SK-N-SH (cell line): ENCODE results near the gene ACTRT3. TPM values are rescaled to one million over a fixed set of nuclear protein-coding genes. Genes with fewer than 3 reads are reported as not detected.

Experiments
- CTCF ChIA-PET: fragments of 300-600, 350-600 bp; formaldehyde crosslinking; extraction: SDS; loops from one replicate; lab custom pipeline; 2021; lab: Yijun Ruan, JAX
- POLR2A ChIA-PET: fragments of 350-600 bp; sonication (Branson Sonifier 250); formaldehyde crosslinking; extraction: SDS; loops from one replicate; lab custom pipeline; 2020; ENCODE audit warnings: antibody characterized with exemption, inconsistent platforms; lab: Yijun Ruan, JAX
- DNase-seq: peaks from one replicate; pipeline ENCODE4 v3.0.0; 2012
- H2AFZ ChIP-seq: fragments of 200-600 bp; sonication (generic); 2 replicates; pipeline ENCODE4 v1.8.1; 2016; ENCODE audit warnings: antibody characterized with exemption, mild to moderate bottlenecking, low read depth
- H3F3A ChIP-seq: fragments of 200-600 bp; sonication (generic); replicated peaks from 2 replicates; pipeline ENCODE3; 2016; ENCODE audit warnings: antibody characterized with exemption, mild to moderate bottlenecking; ENCODE audit not compliant: insufficient read depth
- H3K27ac ChIP-seq, 2 experiments: fragments of 200-500 bp in 1 of 2; fragments of 200-600 bp in 1 of 2; sonication (Bioruptor generic) in 1 of 2; sonication (generic), shearing (Covaris generic) in 1 of 2; 2 replicates each; pipeline versions ENCODE4 v1.5.1 to v1.6.1; 2014 to 2016; ENCODE audit warnings: low read depth in 2 of 2, inconsistent platforms in 1 of 2, low read length in 1 of 2, mild to moderate bottlenecking in 1 of 2, mixed read lengths in 1 of 2
- H3K27me3 ChIP-seq: fragments of 200-600 bp; sonication (generic), shearing (Covaris generic); 2 replicates; pipeline ENCODE4 v1.6.1; 2016; ENCODE audit warnings: mixed run types; ENCODE audit not compliant: insufficient read depth
- H3K36me3 ChIP-seq, 2 experiments: fragments of 200-500 bp in 1 of 2; fragments of 200-600 bp in 1 of 2; sonication (Bioruptor generic) in 1 of 2; sonication (generic) in 1 of 2; replicated peaks in 1 of 2; 2 replicates each; pipeline versions ENCODE3 to v1.5.1; 2014 to 2016; ENCODE audit warnings: low read length in 1 of 2, mild to moderate bottlenecking in 1 of 2; ENCODE audit not compliant: insufficient read depth in 2 of 2, control insufficient read depth in 1 of 2
- H3K4me1 ChIP-seq, 2 experiments: fragments of 200-500 bp in 1 of 2; fragments of 200-600 bp in 1 of 2; sonication (Bioruptor generic) in 1 of 2; sonication (generic), shearing (Covaris generic) in 1 of 2; 2 replicates each; pipeline versions ENCODE4 v1.5.1 to v1.6.1; 2014 to 2016; ENCODE audit warnings: low read depth in 1 of 2, low read length in 1 of 2, mixed run types in 1 of 2; ENCODE audit not compliant: insufficient read depth in 2 of 2, control insufficient read depth in 1 of 2
- H3K4me2 ChIP-seq: fragments of 200-600 bp; sonication (generic), shearing (Covaris generic); 2 replicates; pipeline ENCODE4 v1.6.1; 2017; ENCODE audit warnings: mixed run types
- H3K4me3 ChIP-seq, 2 experiments: fragments of 200-500 bp in 1 of 2; fragments of 200-600 bp in 1 of 2; sonication (Bioruptor generic) in 1 of 2; sonication (generic), shearing (Covaris generic) in 1 of 2; 2 replicates each; pipeline versions ENCODE4 v1.5.1 to v1.8.1; 2014 to 2016; ENCODE audit warnings: low read depth in 2 of 2, inconsistent platforms in 1 of 2, low read length in 1 of 2, mild to moderate bottlenecking in 1 of 2, mixed read lengths in 1 of 2, moderate library complexity in 1 of 2
- H3K79me2 ChIP-seq: fragments of 200-600 bp; sonication (generic); 2 replicates; pipeline ENCODE4 v1.8.1; 2017; ENCODE audit warnings: mild to moderate bottlenecking; ENCODE audit not compliant: insufficient read depth
- H3K9ac ChIP-seq: fragments of 200-600 bp; sonication (generic); 2 replicates; pipeline ENCODE4 v1.6.1; 2017; ENCODE audit warnings: mixed run types
- H3K9me2 ChIP-seq: fragments of 200-600 bp; sonication (generic); 2 replicates; pipeline ENCODE4 v1.6.1; 2017; ENCODE audit warnings: mixed run types
- H3K9me3 ChIP-seq: fragments of 200-600 bp; sonication (generic); 2 replicates; pipeline ENCODE4 v1.6.1; 2017; ENCODE audit warnings: mixed run types, mild to moderate bottlenecking, moderate library complexity
- H4K20me1 ChIP-seq: fragments of 200-600 bp; sonication (generic); 2 replicates; pipeline ENCODE4 v1.6.1; 2017; ENCODE audit warnings: mild to moderate bottlenecking, mixed run types; ENCODE audit not compliant: insufficient read depth
- ELF1 ChIP-seq: IDR thresholded peaks from 2 replicates; pipeline ENCODE4 v1.4.0; 2012
- EZH2phosphoT487 ChIP-seq: fragments of 200-600 bp; sonication (generic); IDR thresholded peaks from 2 replicates; pipeline ENCODE4 v1.6.1; 2017; ENCODE audit warnings: low read depth, mixed run types, mild to moderate bottlenecking, antibody characterized with exemption, moderate library complexity, borderline replicate concordance
- FOXJ3 ChIP-seq: sonication (generic); formaldehyde crosslinking; IDR thresholded peaks from 2 replicates; pipeline ENCODE4 v1.5.1; 2020; ENCODE audit warnings: mild to moderate bottlenecking, missing genetic modification reagents
- FOXM1 ChIP-seq: IDR thresholded peaks from 2 replicates; pipeline ENCODE4 v1.4.0; 2012; ENCODE audit warnings: low read depth, mild to moderate bottlenecking
- GABPA ChIP-seq: IDR thresholded peaks from 2 replicates; pipeline ENCODE4 v1.4.0; 2012; ENCODE audit warnings: low read depth, mild to moderate bottlenecking
- JUND ChIP-seq: IDR thresholded peaks from 2 replicates; pipeline ENCODE4 v1.4.0; 2012
- MXI1 ChIP-seq: IDR thresholded peaks from 2 replicates; pipeline ENCODE4 v1.6.1; 2012; ENCODE audit warnings: mild to moderate bottlenecking, low read depth, low read length, improper control_type of control experiment
- POLR2AphosphoS5 ChIP-seq: IDR thresholded peaks from 2 replicates; pipeline ENCODE4 v1.6.1; 2012; ENCODE audit warnings: low read depth, low read length
- TAF1 ChIP-seq: IDR thresholded peaks from 2 replicates; pipeline ENCODE4 v1.6.1; 2012; ENCODE audit warnings: low read depth, mild to moderate bottlenecking, low read length, moderate library complexity, borderline replicate concordance
- TCF12 ChIP-seq: IDR thresholded peaks from 2 replicates; pipeline ENCODE4 v1.4.0; 2012
- WGBS: methylation state at CpG from one replicate; pipeline ENCODE4 v1.1.6; 2017; ENCODE audit warnings: low lambda C conversion rate; 5-methylcytosine and 5-hydroxymethylcytosine counted together
- polyA plus RNA-seq, 3 experiments: library from polyadenylated mRNA; depleted of rRNA; stranded (reverse); fragments of >200 nt; gene quantifications; 2 replicates each; pipeline ENCODE4 v1.2.3, GENCODE V29; 2012
- TF ChIP-seq, protein P1 (sequence below): IDR thresholded peaks from 2 replicates; pipeline ENCODE4 v1.4.0; 2012; ENCODE audit warnings: low read depth, borderline replicate concordance
- TF ChIP-seq, protein P2 (sequence below): fragments of 150-350 bp; IDR thresholded peaks from 2 replicates; pipeline ENCODE4 v1.6.1; 2017; ENCODE audit warnings: antibody characterized with exemption, low read length, low read depth, borderline replicate concordance
- TF ChIP-seq, protein P3 (sequence below): IDR thresholded peaks from 2 replicates; pipeline ENCODE4 v1.4.0; 2012; ENCODE audit warnings: low read depth, borderline replicate concordance
- TF ChIP-seq, protein P4 (sequence below): IDR thresholded peaks from 2 replicates; pipeline ENCODE4 v1.4.0; 2012; ENCODE audit warnings: low read depth

Gene ACTRT3
- polyA plus RNA-seq, 1 of the 3 experiments (the other 2 are of a cell fraction), result 1.2 TPM

DNA sequence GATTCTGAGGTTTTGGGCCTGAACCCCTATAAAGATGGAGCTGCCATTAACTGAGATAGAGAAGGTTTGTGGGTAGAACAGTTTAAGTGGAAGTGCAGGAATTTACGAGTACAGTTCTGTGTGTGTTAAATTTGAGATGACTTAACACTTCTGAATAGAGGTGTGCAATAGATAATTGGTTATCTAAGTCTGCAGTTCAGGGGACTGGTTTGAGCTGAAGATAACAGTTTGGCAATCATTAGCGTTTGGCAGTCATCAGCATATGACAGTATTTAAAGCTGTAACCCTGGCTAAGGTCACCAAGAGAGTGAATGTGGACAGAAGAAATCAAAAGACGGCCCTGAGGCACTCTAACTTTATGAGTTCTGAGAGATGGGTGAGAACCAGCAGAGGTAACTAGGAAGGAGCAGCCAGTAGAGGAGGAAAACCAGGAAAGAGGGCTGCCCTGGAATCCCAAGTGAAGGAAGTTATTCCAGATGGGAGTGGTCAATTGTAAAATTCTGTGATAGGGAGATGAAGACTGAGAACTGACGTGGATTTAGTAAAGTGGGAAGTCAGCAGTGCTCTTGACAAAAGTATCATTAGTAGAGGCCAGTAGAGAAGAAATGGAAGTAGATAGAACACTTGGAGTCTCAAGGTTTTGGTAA lies 12.0 kb upstream of the ACTRT3 start:
- Histone ChIP-seq H3K27ac (no peak overlapping the region), H4K20me1 (no peaks in the 10 kb centered on the region), H3K4me2 (no peak overlapping the region), H3K4me1 (no peaks in the 10 kb centered on the region; a peak in 1 of 4 replicates), H2AFZ (no peak overlapping the region), H3K27me3 (no peaks in the 10 kb centered on the region), H3K79me2 (peaks cover 37% of the 10 kb centered on the region), H3K9ac (no peak overlapping the region), H3K36me3 (peaks cover 87 to 93% of the 10 kb centered on the region in 2 experiments), H3K9me3 (no peaks in the 10 kb centered on the region), H3K9me2 (no peaks in the 10 kb centered on the region), H3F3A (peaks cover 6% of the 10 kb centered on the region), H3K4me3 (no peak overlapping the region)
- TF ChIP-seq MXI1, result no peak
- TF ChIP-seq, protein P1, sequence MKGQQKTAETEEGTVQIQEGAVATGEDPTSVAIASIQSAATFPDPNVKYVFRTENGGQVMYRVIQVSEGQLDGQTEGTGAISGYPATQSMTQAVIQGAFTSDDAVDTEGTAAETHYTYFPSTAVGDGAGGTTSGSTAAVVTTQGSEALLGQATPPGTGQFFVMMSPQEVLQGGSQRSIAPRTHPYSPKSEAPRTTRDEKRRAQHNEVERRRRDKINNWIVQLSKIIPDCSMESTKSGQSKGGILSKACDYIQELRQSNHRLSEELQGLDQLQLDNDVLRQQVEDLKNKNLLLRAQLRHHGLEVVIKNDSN, result no peak
- TF ChIP-seq GABPA, result no peak
- no peak for TF ChIP-seq EZH2phosphoT487
- TF ChIP-seq, protein P2, sequence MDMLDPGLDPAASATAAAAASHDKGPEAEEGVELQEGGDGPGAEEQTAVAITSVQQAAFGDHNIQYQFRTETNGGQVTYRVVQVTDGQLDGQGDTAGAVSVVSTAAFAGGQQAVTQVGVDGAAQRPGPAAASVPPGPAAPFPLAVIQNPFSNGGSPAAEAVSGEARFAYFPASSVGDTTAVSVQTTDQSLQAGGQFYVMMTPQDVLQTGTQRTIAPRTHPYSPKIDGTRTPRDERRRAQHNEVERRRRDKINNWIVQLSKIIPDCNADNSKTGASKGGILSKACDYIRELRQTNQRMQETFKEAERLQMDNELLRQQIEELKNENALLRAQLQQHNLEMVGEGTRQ, result no peak
- TF ChIP-seq ELF1, result no peak
- TF ChIP-seq TAF1, result no peak
- TF ChIP-seq, protein P3, sequence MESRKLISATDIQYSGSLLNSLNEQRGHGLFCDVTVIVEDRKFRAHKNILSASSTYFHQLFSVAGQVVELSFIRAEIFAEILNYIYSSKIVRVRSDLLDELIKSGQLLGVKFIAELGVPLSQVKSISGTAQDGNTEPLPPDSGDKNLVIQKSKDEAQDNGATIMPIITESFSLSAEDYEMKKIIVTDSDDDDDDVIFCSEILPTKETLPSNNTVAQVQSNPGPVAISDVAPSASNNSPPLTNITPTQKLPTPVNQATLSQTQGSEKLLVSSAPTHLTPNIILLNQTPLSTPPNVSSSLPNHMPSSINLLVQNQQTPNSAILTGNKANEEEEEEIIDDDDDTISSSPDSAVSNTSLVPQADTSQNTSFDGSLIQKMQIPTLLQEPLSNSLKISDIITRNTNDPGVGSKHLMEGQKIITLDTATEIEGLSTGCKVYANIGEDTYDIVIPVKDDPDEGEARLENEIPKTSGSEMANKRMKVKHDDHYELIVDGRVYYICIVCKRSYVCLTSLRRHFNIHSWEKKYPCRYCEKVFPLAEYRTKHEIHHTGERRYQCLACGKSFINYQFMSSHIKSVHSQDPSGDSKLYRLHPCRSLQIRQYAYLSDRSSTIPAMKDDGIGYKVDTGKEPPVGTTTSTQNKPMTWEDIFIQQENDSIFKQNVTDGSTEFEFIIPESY, result no peak
- no peak for TF ChIP-seq FOXM1
- CTCF ChIA-PET, result no interaction called here
- DNase-seq, result no peak
- POLR2A ChIA-PET, result interaction anchor here (0.6 kb wide), 1 partner anchor 10 kb away, joined by 4 read pairs; no protein-coding TSS in a partner anchor
- 95% methylated on average over 4 of the region's 4 CpGs for WGBS

DNA sequence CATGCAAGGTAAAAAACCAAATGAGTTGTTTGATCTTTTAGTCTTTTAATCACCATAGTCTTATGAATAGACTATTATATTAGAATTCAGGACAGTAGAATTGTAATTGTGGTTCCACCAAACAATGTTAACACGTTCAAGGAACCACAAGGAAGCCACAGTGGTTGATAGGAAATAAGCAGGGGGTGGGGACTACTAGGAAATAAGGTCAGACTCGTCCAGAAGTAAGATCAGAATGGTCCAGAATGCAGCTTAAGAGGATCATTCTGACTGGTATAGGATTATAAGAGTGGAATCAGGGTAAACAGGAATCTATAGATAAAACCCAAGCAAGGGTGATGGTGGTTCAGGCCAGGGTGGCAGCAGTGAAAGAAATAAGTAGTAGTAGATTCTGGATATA lies 11.4 kb upstream of the ACTRT3 start:
- no peak for DNase-seq
- Histone ChIP-seq H3K27ac (no peak overlapping the region), H3F3A (peaks cover 5% of the 10 kb centered on the region), H2AFZ (no peak overlapping the region), H3K9me2 (no peaks in the 10 kb centered on the region), H3K4me3 (no peak overlapping the region), H3K9ac (no peak overlapping the region), H3K79me2 (peaks cover 43% of the 10 kb centered on the region), H3K4me1 (no peaks in the 10 kb centered on the region; a peak in 1 of 4 replicates), H3K4me2 (no peak overlapping the region), H3K9me3 (no peaks in the 10 kb centered on the region), H4K20me1 (0 out of 2 replicates have a peak, but pooled peaks cover 3% of the 10 kb centered on the region), H3K36me3 (peaks cover 86 to 93% of the 10 kb centered on the region in 2 experiments), H3K27me3 (no peaks in the 10 kb centered on the region)
- TF ChIP-seq FOXJ3 (CRISPR knock-in tag) (no peak), JUND (no peak), TCF12 (no peak), TAF1 (no peak), EZH2phosphoT487 (no peak), POLR2AphosphoS5 (no peak), MXI1 (no peak)
- TF ChIP-seq, protein P2, result no peak
- TF ChIP-seq, protein P1, result no peak
- TF ChIP-seq, protein P4, sequence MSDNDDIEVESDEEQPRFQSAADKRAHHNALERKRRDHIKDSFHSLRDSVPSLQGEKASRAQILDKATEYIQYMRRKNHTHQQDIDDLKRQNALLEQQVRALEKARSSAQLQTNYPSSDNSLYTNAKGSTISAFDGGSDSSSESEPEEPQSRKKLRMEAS, result no peak
- ChIA-PET POLR2A (interaction anchor here (0.6 kb wide), 1 partner anchor 11 kb away, joined by 4 read pairs; no protein-coding TSS in a partner anchor), CTCF (no interaction called here)
- 76% methylated on average over 2 of the region's 2 CpGs for WGBS
